HEK293T (cell line): ENCODE measurements around the gene DBF4.
"Not testable (repeated sequence)": the region's sequence is repeated elsewhere in the genome, so short reads cannot be mapped to it uniquely, and the experiment has no call there.

Experiments
- CTCF ChIA-PET: fragments of 350-600 bp; formaldehyde crosslinking; extraction: SDS; loops from one replicate; lab custom pipeline; 2021; ENCODE audit warnings: antibody characterized with exemption, inconsistent platforms; lab: Yijun Ruan, JAX
- POLR2A ChIA-PET: fragments of 350-600 bp; formaldehyde crosslinking; extraction: SDS; loops from one replicate; lab custom pipeline; 2020; ENCODE audit warnings: antibody characterized with exemption, inconsistent platforms; lab: Yijun Ruan, JAX
- DNase-seq: peaks from one replicate; pipeline ENCODE4 v3.0.0; 2012; ENCODE audit warnings: mixed read lengths; ENCODE audit errors: extremely low spot score
- ARNT ChIP-seq: fragments of 450-650 bp; IDR thresholded peaks from 2 replicates; pipeline ENCODE4 v1.6.1; 2017; ENCODE audit warnings: mild to moderate bottlenecking
- BHLHE40 ChIP-seq: fragments of 450-650 bp; IDR thresholded peaks from 2 replicates; pipeline ENCODE4 v1.6.1; 2016; ENCODE audit warnings: mild to moderate bottlenecking, moderate library complexity, borderline replicate concordance
- CTBP1 ChIP-seq: fragments of 450-650 bp; IDR thresholded peaks from 2 replicates; pipeline ENCODE4 v1.6.1; 2016; ENCODE audit warnings: borderline replicate concordance
- ELF4 ChIP-seq: fragments of 450-650 bp; IDR thresholded peaks from 2 replicates; pipeline ENCODE4 v1.6.1; 2017; ENCODE audit warnings: antibody characterized with exemption
- FOXA1 ChIP-seq: fragments of 450-650 bp; IDR thresholded peaks from 2 replicates; pipeline ENCODE4 v1.6.1; 2016; ENCODE audit warnings: mild to moderate bottlenecking
- FOXK2 ChIP-seq: fragments of 450-650 bp; IDR thresholded peaks from 2 replicates; pipeline ENCODE4 v1.6.1; 2016; ENCODE audit warnings: mild to moderate bottlenecking
- FOXM1 ChIP-seq: fragments of 450-650 bp; IDR thresholded peaks from 2 replicates; pipeline ENCODE4 v1.6.1; 2017; ENCODE audit warnings: mild to moderate bottlenecking, borderline replicate concordance
- HDGF ChIP-seq: fragments of 450-650 bp; IDR thresholded peaks from 2 replicates; pipeline ENCODE4 v1.6.1; 2017; ENCODE audit warnings: antibody characterized with exemption, borderline replicate concordance
- L3MBTL2 ChIP-seq: fragments of 450-650 bp; conservative IDR thresholded peaks from 2 replicates; pipeline ENCODE4 v1.6.1; 2016; ENCODE audit warnings: mild to moderate bottlenecking
- LEF1 ChIP-seq: fragments of 450-650 bp; IDR thresholded peaks from 2 replicates; pipeline ENCODE4 v1.6.1; 2017; ENCODE audit warnings: mild to moderate bottlenecking, borderline replicate concordance
- NFRKB ChIP-seq: fragments of 450-650 bp; IDR thresholded peaks from 2 replicates; pipeline ENCODE4 v1.6.1; 2016; ENCODE audit warnings: mild to moderate bottlenecking, moderate library complexity
- SP1 ChIP-seq: fragments of 450-650 bp; IDR thresholded peaks from 2 replicates; pipeline ENCODE4 v1.6.1; 2017
- SUZ12 ChIP-seq: fragments of 450-650 bp; IDR thresholded peaks from 2 replicates; pipeline ENCODE4 v1.6.1; 2016; ENCODE audit warnings: mild to moderate bottlenecking
- TARDBP ChIP-seq: fragments of 450-650 bp; IDR thresholded peaks from 2 replicates; pipeline ENCODE4 v1.6.1; 2016
- ZNF384 ChIP-seq: fragments of 450-650 bp; IDR thresholded peaks from 2 replicates; pipeline ENCODE4 v1.6.1; 2016
- TF ChIP-seq, protein P1 (sequence below): fragments of 450-650 bp; IDR thresholded peaks from 2 replicates; pipeline ENCODE4 v1.6.1; 2016

The DBF4 gene

DNA sequence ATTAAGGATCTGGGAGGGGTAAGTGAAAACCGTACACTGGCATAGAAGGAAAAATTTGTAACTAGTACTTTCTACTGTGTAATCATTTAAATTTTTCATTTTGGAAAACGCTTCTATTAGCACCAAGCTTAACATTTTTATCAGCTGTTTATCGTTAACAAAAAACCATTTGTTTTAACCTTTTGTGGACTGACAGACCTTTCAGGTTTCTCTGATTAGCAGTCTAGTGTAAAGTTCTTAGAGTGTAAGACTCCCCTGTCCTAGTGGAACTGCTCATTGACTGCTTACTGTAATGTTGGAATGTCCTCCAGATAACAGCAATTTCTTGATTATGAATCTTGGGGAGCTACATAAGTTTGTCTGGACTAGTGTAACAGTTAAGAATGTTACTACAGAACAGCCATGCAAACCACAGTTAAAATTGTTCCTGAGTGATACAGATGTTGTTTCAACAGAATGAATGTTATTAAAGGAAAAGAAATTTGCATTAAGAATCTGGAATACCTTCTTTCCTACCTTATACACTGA, 2.0 kb downstream of the DBF4 start:
- DNase-seq: no peak
- POLR2A ChIA-PET: no interaction called here
- no peak for TF ChIP-seq ZNF384
- no peak for TF ChIP-seq FOXM1
- no peak for TF ChIP-seq ARNT
- TF ChIP-seq L3MBTL2: no peak
- CTCF ChIA-PET: no interaction called here

DNA sequence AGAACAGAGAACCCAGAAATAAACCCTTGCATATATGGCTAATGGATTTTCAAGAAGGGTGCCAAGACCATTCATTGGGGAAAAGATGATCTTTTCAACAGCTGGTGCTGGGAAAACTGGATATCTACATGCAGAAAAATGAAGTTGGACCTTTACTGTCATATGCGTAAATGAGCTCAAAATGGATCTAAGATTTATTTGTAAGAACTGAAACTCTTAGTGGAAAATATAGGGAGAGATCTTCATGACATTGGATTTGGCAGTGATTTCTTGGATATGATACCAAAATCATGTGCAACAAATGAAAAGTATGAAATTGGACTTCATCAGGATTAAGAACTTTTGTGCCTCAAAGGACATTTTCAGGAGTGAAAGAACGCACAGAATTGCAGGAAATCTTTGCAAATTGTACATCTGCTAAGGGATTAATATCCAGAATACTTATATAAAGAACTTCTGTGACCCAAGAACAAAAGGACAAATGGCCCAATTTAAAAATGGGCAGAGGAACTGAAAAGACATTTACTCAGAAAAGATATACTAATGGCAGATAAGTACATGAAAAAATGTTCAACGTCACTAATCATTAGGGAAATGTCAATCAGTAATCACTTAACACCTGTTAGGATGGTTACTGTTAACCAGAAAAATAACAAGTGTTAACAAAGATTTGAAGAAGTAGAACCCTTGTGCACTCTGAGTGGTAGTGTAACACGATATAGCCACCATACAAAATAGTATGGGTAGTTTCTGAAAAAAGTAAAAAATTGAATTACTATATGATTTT, 6.1 kb downstream of the DBF4 start:
- POLR2A ChIA-PET: no interaction called here
- CTCF ChIA-PET: interaction anchor here (0.6 kb wide), 1 partner anchor 225 kb away, joined by 3 read pairs; no protein-coding TSS in a partner anchor
- no peak for DNase-seq
- TF ChIP-seq FOXA1: no peak
- TF ChIP-seq NFRKB: no peak
- TF ChIP-seq BHLHE40: no peak
- no peak for TF ChIP-seq LEF1
- TF ChIP-seq L3MBTL2: no peak
- TF ChIP-seq FOXM1: no peak
- no peak for TF ChIP-seq ZNF384
- TF ChIP-seq FOXK2: no peak
- TF ChIP-seq, protein P1, sequence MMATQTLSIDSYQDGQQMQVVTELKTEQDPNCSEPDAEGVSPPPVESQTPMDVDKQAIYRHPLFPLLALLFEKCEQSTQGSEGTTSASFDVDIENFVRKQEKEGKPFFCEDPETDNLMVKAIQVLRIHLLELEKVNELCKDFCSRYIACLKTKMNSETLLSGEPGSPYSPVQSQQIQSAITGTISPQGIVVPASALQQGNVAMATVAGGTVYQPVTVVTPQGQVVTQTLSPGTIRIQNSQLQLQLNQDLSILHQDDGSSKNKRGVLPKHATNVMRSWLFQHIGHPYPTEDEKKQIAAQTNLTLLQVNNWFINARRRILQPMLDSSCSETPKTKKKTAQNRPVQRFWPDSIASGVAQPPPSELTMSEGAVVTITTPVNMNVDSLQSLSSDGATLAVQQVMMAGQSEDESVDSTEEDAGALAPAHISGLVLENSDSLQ: no peak
- no peak for TF ChIP-seq ARNT
- no peak for TF ChIP-seq TARDBP
- TF ChIP-seq ELF4: no peak
- TF ChIP-seq CTBP1: no peak
- TF ChIP-seq SUZ12: no peak
- no peak for TF ChIP-seq SP1
- TF ChIP-seq HDGF: no peak

GRCh38 chr7:87885018-87885417, 8.7 kb downstream of the DBF4 start:
- ChIA-PET POLR2A (interaction anchor here (2.6 kb wide), 1 partner anchor 9 kb away, joined by 6 read pairs; the partner anchor contains the start of genes DBF4 and SLC25A40), CTCF (no interaction called here)
- DNase-seq: no peak
- no peak for TF ChIP-seq L3MBTL2
- TF ChIP-seq ARNT: no peak
- no peak for TF ChIP-seq ZNF384
- TF ChIP-seq HDGF: no peak
- TF ChIP-seq SUZ12: no peak
- no peak for TF ChIP-seq CTBP1
- TF ChIP-seq FOXA1: no peak
- no peak for TF ChIP-seq BHLHE40
- TF ChIP-seq SP1: no peak
- TF ChIP-seq, protein P1: no peak
- no peak for TF ChIP-seq TARDBP
- no peak for TF ChIP-seq FOXM1
- TF ChIP-seq ELF4: no peak
- no peak for TF ChIP-seq NFRKB
- no peak for TF ChIP-seq FOXK2
- no peak for TF ChIP-seq LEF1

- no peak for TF ChIP-seq L3MBTL2
- TF ChIP-seq, protein P1: no peak
- ChIA-PET POLR2A (interaction anchor here (2.6 kb wide), 1 partner anchor 11 kb away, joined by 6 read pairs; the partner anchor contains the start of genes DBF4 and SLC25A40), CTCF (interaction anchor here (0.8 kb wide), 1 partner anchor 11 kb away, joined by 3 read pairs; the partner anchor contains the start of genes DBF4 and SLC25A40)
- DNase-seq: no peak
These were observed 10.6 kb downstream of the DBF4 start for GRCh38 chr7:87886875-87887274.

GRCh38 chr7:87895363-87895762, 19.1 kb downstream of the DBF4 start:
- no peak for DNase-seq
- POLR2A ChIA-PET: no interaction called here
- CTCF ChIA-PET: no interaction called here
- TF ChIP-seq FOXK2: no peak
- no peak for TF ChIP-seq SUZ12
- no peak for TF ChIP-seq FOXA1
- TF ChIP-seq SP1: no peak
- no peak for TF ChIP-seq ELF4
- TF ChIP-seq ZNF384: no peak
- TF ChIP-seq, protein P1: no peak
- no peak for TF ChIP-seq HDGF

DNA sequence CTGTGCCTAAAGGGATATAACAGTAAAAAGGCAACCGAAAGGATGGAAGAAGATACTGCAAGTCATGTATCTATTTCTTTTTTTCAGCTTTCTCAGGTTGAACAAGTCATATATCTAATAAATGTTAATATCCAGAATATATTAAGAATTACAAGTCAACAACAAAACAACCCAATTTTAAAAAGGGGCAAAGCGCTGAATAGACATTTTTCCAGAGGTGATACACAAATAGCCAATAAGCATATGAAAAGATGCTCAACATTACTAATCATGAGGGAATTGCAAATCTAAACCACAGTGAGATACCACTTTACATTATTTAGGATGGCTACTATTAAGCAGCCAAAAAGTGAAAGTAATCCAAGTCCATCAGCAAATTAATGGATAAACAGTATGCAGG, 23.0 kb downstream of the DBF4 start:
- ChIA-PET POLR2A (no interaction called here), CTCF (no interaction called here)
- DNase-seq: no peak
- TF ChIP-seq L3MBTL2 (no peak), ZNF384 (no peak), HDGF (no peak), FOXM1 (no peak), SUZ12 (no peak), TARDBP (no peak), SP1 (no peak), FOXK2 (no peak), LEF1 (no peak), FOXA1 (no peak), NFRKB (no peak)
- TF ChIP-seq, protein P1: no peak

GRCh38 chr7:87907136-87907906, 31.0 kb downstream of the DBF4 start:
- DNase-seq, POLR2A ChIA-PET, CTCF ChIA-PET: not testable (repeated sequence)

DNA sequence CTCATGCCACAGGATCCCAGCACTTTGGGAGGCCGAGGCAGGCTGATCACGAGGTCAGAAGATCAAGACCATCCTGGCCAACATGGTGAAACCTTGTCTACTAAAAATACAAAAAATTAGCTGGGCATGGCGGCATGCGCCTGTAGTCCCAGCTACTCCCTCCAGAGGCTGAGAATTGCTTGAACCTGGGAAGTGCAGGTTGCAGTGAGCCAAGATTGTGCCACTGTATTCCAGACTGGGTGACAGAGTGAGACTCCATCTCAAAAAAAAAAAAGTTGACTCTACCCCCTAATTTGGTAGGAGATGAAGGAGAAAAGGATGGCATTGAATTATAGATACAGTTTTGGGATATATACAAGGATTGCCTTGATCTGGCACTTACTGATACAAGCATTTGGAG, 32.5 kb downstream of the DBF4 start:
- DNase-seq, POLR2A ChIA-PET, CTCF ChIA-PET: not testable (repeated sequence)
